ENCODE measurements around the gene C21orf58.
"Not testable (repeated sequence)": the region's sequence is repeated elsewhere in the genome, so short reads cannot be mapped to it uniquely, and the experiment has no call there.

DNA sequence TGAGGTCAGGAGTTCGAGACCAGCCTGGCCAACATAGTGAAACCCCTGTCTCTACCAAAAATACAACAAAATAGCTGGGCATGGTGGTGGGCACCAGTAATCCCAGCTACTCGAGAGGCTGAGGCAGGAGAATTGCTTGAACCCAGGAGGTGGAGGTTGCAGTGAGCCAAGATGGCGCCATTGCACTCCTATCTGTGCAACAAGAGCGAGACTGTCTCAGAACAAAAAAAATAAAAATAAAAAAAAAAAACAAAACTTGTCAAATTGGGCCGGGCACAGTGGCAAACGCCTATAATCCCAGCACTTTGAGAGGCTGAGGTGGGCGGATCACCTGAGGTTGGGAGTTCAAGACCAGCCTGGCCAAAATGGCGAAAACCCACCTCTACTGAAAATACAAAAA lies 13.4 kb downstream of the C21orf58 start:
- TF ChIP-seq, protein P1, sequence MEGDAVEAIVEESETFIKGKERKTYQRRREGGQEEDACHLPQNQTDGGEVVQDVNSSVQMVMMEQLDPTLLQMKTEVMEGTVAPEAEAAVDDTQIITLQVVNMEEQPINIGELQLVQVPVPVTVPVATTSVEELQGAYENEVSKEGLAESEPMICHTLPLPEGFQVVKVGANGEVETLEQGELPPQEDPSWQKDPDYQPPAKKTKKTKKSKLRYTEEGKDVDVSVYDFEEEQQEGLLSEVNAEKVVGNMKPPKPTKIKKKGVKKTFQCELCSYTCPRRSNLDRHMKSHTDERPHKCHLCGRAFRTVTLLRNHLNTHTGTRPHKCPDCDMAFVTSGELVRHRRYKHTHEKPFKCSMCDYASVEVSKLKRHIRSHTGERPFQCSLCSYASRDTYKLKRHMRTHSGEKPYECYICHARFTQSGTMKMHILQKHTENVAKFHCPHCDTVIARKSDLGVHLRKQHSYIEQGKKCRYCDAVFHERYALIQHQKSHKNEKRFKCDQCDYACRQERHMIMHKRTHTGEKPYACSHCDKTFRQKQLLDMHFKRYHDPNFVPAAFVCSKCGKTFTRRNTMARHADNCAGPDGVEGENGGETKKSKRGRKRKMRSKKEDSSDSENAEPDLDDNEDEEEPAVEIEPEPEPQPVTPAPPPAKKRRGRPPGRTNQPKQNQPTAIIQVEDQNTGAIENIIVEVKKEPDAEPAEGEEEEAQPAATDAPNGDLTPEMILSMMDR (IDR thresholded peaks at IDR 0.05) = not testable (repeated sequence)
- not testable (repeated sequence) for TF ChIP-seq POLR2A (IDR thresholded peaks at IDR 0.05)
